ENCODE results near the gene ADM2.
A peak's percentile ranks its signal among the peaks of the same experiment; 100 is the strongest.

Gene ADM2

GRCh38 chr22:50498322-50498890 is 17.1 kb downstream of the ADM2 start:
- peak; percentile 81 for DNase-seq
- in situ Hi-C loops (cut with HindIII; ENCODE audit: low pct_ligation_motif_present, low pct_unique_long_range_greater_than_20kb, low sequenced_read_pairs), result no loop called here

- in situ Hi-C loops (cut with HindIII; ENCODE audit: low pct_ligation_motif_present, low pct_unique_long_range_greater_than_20kb, low sequenced_read_pairs), result no loop called here
- DNase-seq, result no peak
Measured at GRCh38 chr22:50500452-50500851, 19.1 kb downstream of the ADM2 start.

GRCh38 chr22:50502096-50502495 is 20.8 kb downstream of the ADM2 start:
- no peak for DNase-seq
- in situ Hi-C loops (cut with HindIII; ENCODE audit: low pct_ligation_motif_present, low pct_unique_long_range_greater_than_20kb, low sequenced_read_pairs), result no loop called here

GRCh38 chr22:50502628-50503474 is 21.5 kb downstream of the ADM2 start:
- in situ Hi-C loops (cut with HindIII; ENCODE audit: low pct_ligation_motif_present, low pct_unique_long_range_greater_than_20kb, low sequenced_read_pairs), result no loop called here
- DNase-seq, result no peak

- DNase-seq, result no peak
- in situ Hi-C loops (cut with HindIII; ENCODE audit: low pct_ligation_motif_present, low pct_unique_long_range_greater_than_20kb, low sequenced_read_pairs), result no loop called here
Measured at GRCh38 chr22:50503475-50504145, 22.3 kb downstream of the ADM2 start.

- in situ Hi-C loops (cut with HindIII; ENCODE audit: low pct_ligation_motif_present, low pct_unique_long_range_greater_than_20kb, low sequenced_read_pairs), result no loop called here
- no peak for DNase-seq
Measured at GRCh38 chr22:50504369-50505211, 23.2 kb downstream of the ADM2 start.

- DNase-seq, result no peak
- in situ Hi-C loops (cut with HindIII; ENCODE audit: low pct_ligation_motif_present, low pct_unique_long_range_greater_than_20kb, low sequenced_read_pairs), result no loop called here
Measured at GRCh38 chr22:50505276-50505775, 24.0 kb downstream of the ADM2 start.

- no peak for DNase-seq
- in situ Hi-C loops (cut with HindIII; ENCODE audit: low pct_ligation_motif_present, low pct_unique_long_range_greater_than_20kb, low sequenced_read_pairs), result no loop called here
Measured at GRCh38 chr22:50505776-50506610, 24.6 kb downstream of the ADM2 start.

- DNase-seq, result no peak
- in situ Hi-C loops (cut with HindIII; ENCODE audit: low pct_ligation_motif_present, low pct_unique_long_range_greater_than_20kb, low sequenced_read_pairs), result no loop called here
Measured at GRCh38 chr22:50506611-50507420, 25.5 kb downstream of the ADM2 start.

- in situ Hi-C loops (cut with HindIII; ENCODE audit: low pct_ligation_motif_present, low pct_unique_long_range_greater_than_20kb, low sequenced_read_pairs), result no loop called here
- peak; percentile 69 for DNase-seq
Measured at GRCh38 chr22:50507421-50507990, 26.2 kb downstream of the ADM2 start, which contains the start of gene LMF2. Gene LMF2, minus strand, starts transcription at chr22:50507702. Its CDS starts 27 bp downstream, at chr22:50507675.

- in situ Hi-C loops (cut with HindIII; ENCODE audit: low pct_ligation_motif_present, low pct_unique_long_range_greater_than_20kb, low sequenced_read_pairs), result no loop called here
- DNase-seq, result peak; percentile 93
Measured at GRCh38 chr22:50507991-50508884, 26.9 kb downstream of the ADM2 start, which contains the start of gene NCAPH2. Gene NCAPH2, plus strand, starts transcription at chr22:50508224. Its CDS starts 114 bp downstream, at chr22:50508338.

GRCh38 chr22:50508897-50509296 is 27.6 kb downstream of the ADM2 start:
- in situ Hi-C loops (cut with HindIII; ENCODE audit: low pct_ligation_motif_present, low pct_unique_long_range_greater_than_20kb, low sequenced_read_pairs), result no loop called here
- DNase-seq, result no peak

- in situ Hi-C loops (cut with HindIII; ENCODE audit: low pct_ligation_motif_present, low pct_unique_long_range_greater_than_20kb, low sequenced_read_pairs), result no loop called here
- DNase-seq, result no peak
Measured at GRCh38 chr22:50513175-50513574, 31.8 kb downstream of the ADM2 start.

GRCh38 chr22:50516068-50516467 is 34.7 kb downstream of the ADM2 start:
- in situ Hi-C loops (cut with HindIII; ENCODE audit: low pct_ligation_motif_present, low pct_unique_long_range_greater_than_20kb, low sequenced_read_pairs), result no loop called here
- no peak for DNase-seq

- no peak for DNase-seq
- in situ Hi-C loops (cut with HindIII; ENCODE audit: low pct_ligation_motif_present, low pct_unique_long_range_greater_than_20kb, low sequenced_read_pairs), result no loop called here
Measured at GRCh38 chr22:50516891-50517290, 35.5 kb downstream of the ADM2 start.
